ENCODE results near the gene FKBP2. TPM values are rescaled to one million over a fixed set of nuclear protein-coding genes. Genes with fewer than 3 reads are reported as not detected.

FKBP2 gene
- 64.6 and 77.1 TPM in 2 replicates for total RNA-seq

DNA sequence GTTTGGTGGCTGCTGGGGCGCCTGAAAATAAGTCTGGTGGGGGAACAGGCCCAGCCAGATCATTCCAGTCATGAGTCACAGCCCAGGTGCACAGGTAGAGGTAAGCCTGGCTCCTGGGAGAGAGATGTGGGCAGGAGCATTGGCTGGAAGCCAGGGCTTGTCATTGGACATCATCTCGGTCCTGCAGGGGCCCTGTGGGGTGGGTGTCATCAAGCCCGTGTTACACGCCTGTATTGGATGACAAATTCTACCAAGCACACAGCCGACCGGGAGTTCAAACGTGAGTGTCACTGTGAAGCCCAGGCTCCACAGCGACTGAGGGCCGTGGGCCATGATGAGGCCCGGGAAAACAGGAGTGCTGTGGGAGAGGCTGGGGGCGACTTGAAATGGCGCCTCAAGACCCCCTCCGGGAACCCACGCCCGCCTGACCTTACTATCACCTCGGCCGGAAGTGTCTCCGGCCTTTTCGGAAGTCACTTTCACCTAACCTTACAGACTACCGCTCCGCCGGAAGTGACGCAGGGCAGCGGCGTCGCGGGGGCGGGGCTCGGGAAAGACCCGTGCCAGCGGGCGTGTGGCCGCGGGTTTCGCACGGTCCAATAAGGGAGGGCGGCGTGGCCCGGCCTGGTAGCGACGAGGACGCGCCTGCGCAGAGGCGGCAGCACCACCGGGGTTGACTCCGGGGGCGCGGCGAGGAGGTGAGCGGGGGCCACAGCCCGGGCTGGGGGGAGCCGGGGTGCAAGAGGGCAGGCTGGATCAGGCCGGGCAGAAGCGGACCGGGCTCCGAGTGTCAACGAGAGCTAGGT, at the start of gene FKBP2:
Gene FKBP2 (plus strand): TSS at position 661 of the 806 bp plus-strand sequence. CDS start 1,293 bp downstream, outside the sequence.

DNA sequence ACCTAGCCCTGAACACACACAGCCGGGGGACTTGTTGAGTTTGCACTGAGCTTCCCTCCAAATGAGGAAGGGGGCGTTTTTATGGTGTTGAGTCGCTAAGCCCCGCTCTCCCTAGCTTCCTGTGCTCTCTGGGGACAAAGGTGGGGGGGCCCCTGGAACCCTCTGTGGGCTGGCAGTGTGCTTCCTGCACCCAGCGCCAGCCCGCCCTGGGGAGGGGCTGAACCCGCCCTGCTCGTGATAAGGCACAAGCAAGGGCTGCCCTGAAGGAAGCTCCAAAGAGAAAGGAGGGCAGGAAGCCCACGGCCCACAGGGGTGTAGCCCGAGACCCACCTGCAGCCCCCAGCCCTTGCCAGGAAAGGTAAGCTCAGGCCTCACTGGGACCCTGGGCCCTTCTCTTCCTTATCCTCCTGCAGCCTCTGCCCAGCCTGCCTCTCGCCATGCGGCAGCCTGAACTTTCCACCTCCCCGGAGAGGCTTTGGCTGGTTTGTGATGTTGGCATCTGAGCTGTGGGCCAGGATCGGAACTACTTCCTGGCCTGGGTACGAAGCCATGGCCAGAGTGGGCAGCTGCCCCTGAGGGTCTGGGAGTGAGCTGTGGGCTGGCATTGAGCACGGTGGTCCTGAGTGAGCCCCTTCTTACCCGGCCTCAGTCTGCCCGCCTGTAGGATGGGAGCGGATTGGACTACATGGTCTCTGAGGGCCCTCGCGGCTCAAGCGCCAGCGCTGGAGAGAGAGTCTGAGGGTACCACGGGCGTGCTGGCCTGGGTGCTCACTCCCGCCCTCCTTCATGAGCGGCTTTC, 34.2 kb upstream of the FKBP2 start, which contains the start of gene FERMT3:
Gene FERMT3 (plus strand): TSS at position 265 of the 799 bp plus-strand sequence. CDS start 644 bp downstream, outside the sequence.

DNA sequence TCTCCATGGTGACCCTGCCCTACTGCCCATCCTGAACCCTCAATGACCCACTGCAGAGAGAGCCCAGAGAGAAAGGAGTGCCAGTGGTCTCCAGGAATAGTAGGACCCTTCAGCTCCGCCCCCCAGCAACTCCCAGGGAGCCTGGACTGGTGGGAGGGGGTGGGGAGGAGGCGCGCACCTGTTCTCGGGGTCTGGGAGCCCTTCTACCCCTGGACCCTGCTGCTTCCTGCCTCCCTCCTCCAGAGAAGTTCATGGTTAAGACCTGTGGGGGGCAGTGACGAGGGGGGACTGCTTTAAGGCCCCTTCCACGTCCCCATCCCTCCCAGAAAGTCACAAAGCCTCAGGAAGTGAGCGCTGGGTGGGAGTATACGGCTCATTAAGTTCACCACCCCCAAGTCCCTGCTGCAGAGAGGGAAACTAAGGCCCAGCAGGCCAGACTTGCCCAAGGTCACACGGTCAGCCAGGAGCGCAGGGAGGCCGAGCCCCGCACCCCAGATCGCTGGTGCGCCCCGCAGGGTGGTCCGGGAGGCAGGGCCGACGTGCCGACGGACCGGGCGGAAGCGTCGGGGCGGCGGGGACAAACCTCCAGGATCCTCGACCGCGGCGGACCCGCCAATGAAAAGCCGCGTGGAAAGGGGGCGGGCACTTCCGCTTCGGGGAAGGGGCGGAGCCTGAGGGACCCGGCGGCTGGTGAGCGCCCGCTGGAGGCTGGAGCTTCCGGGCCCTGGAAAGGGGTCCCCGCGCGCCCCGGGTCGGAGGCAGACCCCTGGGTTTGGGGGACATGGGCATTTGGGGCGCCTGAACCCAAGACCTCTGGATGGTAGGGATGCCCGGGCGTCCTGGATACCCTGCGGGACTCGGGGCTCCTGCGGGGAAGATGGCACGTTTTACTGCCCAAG, 15.0 kb upstream of the FKBP2 start, which contains the start of the genes NUDT22 and TRPT1:
Gene NUDT22 (plus strand): TSS at position 667 of the 899 bp plus-strand sequence. CDS start 379 bp downstream, outside the sequence.
Gene TRPT1 (minus strand): TSS at position 579 of the 899 bp plus-strand sequence. CDS start 326 bp downstream, at position 253.

DNA sequence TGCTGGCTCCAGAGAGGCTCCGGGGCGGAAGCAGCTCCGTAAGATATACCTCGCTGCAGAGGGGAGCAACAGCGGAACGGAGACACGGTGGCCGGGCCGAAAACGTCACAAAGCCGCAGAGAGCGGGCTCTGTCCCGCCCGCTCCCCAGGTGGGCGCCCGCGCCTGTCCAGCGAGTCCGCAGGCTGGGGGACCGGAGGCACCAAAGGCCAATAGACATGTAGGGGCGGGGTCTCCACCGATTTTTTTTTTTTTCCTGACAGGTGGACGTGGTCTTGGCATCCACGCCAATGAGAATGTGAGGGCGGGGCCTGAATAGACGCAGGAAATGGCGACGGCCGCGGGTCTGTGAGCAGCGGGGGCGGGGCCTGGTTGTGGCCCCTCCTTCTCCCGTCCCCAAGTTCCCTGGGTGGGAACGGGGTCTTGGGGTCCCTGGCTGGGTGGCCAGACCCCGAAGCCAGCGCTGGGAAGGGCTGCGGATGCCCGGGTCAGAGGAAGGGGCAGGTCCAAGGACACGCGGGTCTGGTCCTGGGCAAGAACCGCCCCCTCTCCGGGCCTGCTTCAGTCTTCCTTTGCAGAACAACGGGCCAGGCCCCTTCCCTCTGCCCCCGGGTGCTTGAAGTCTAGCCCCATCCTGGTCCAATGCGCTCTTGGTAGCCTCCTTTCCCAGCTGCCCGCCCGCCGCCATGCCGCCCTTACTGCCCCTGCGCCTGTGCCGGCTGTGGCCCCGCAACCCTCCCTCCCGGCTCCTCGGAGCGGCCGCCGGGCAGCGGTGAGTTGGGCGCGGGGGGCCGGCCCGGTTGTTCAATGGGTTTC, 10.5 kb upstream of the FKBP2 start, which contains the start of gene DNAJC4:
Gene DNAJC4 (plus strand): TSS at position 378 of the 814 bp plus-strand sequence. CDS start 307 bp downstream, at position 685.

DNA sequence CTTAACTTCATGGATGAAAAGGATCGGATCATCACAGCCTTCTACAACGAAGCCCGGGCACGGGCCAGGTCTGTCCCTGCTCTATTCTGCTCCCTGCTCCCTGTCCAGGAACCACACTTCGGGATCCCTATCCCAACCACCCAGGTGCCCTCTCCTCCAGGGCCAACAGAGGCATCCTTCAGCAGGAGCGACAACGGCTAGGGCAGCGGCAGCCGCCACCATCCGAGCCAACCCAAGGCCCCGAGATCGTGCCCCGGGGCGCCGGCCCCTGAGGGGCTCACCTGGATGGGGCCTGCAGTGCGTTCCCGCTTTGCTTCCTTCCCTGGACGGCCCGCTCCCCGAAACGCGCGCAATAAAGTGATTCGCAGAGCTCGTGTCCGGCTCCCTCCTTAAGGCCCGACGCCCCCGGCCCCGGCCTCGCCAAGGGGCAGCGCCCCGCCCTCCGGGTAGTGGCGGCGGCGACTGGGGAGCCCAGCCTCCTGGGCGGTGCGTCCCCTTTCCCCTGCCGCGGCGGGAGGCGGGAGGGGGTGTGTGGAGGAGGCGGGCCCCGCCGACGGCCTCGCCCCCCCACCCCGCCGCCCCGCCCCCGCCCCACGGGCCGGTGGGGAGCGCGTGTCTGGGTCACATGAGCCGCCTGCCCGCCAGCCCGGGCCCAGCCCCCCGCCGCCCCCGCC, 6.8 kb upstream of the FKBP2 start, which contains the start of gene VEGFB:
Gene VEGFB (plus strand): TSS at position 672 of the 674 bp plus-strand sequence. CDS start 250 bp downstream, outside the sequence.

DNA sequence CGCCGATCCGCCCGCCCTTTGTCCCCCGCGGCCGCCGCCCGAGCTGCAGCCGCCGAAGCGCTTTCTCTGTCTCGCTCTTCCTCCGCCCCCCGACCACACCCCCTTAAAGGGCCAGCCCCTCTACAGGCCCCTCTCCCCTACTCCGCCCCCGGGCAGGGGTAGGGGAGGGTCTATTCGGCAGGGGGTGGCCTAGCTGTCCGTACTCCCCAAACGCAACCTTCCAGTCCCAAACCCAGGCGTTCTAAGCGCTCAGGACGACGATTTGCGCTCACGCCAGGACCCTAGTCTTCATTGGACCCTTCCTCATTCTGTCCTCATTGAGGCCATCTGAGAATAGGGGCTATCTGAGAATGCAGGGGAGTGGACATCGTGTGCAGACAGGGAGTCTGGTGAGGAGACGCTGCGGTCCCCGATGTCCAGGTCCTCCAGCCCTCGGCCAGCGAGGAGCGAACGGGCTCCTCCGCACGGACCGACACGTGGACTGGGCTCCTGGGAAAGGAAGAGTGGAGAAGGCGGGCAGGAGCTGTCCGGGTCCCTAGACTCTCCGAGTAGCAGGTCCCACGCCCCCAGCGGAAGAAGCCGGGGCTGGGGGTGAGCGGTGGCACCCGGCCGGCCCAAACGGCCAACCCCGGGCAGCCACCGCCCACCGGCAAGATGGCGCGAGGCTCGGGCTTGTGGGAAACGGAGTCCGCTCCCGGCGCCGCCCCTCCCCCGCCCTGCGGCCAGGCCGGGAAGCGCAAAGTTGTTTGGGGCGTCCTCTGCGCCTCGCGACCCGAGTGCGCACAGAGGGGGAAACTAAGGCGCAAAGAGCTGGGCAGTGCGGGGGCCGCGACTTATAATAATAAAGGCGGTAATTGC, 6.2 kb downstream of the FKBP2 start, which contains the start of gene PPP1R14B:
Gene PPP1R14B (minus strand): TSS at position 73 of the 858 bp plus-strand sequence. CDS start 270 bp downstream, outside the sequence.

DNA sequence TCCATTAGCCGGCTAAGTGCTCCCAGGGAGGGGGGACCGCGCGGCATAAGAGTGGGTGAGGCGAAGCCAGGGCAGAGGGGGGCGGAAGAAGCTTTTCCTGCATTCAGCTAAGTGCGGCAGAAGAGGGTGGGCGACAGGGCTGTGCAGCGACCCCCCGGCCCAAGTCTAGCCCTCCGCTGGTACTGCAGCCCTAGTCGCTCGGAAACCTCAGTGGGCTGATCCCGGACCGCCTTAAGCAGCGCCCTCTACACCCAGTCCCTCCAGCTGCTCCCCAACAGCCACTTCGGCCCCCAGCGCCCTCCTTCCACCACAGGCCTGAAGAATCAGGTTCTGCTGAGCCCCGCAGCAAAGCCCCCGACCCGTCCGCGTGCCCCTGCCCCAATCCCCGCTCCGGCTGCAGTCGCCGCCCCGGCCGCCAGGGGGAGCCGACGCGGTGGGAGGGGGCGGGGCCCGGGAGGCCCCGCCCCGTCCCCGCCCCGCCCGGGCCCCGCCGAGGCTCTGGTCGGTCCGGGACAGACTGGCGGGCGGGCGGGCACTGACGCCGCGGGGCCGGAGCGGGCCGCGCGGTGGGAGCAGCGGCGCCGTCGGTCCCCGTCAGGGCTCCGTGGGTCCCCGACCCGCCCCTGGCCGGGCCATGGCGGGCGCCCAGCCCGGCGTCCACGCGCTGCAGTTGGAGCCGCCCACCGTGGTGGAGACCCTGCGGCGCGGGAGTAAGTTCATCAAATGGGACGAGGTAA, 10.3 kb downstream of the FKBP2 start, which contains the start of gene PLCB3:
Gene PLCB3 (plus strand): TSS at position 515 of the 737 bp plus-strand sequence. CDS start 120 bp downstream, at position 635.

DNA sequence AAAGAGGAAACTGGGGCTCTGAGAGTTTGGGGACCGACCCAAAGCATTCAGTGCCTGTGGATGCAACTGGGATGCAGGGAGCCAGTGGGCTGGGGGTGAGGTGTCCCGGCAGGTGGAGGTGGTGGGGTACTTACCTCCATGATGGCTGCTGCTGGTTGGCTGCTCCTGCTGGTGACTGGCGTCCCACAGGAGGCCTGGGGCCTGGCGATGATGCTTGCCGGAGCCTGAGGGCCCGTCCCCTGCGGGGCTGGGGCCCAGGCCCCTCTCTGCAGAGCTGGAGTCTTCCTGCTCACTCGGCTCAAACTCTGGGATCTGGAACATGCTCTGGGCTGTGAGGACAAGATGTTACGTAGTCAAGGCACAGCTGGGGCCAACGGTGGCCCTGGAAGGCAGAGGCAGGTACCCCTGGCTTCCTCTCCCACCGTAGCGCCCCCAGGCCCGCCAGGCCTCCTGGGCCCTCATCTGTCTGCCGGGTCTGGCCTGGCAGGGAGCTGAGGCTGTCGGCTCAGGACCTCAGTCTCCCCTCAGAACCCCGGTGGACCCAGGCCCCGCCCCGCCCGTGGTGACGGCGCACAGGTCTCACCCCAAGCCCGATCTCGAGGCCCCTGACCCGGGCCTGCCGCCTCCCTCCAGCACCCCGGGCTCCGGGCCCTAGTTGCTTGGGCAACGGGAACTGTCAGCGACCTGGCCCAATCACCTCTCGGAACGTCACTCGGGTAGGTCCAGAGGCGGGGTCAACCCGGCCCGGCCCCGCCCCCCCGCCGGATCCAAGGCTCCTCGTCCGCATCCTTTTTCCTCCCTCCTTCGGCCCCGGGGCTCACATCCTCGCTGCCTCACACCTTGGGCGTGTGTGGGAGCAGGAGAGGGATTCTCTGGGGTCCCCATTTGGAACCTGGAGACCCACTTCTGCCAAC, 43.4 kb downstream of the FKBP2 start, which contains the start of gene BAD:
Gene BAD (minus strand): TSS at position 618 of the 914 bp plus-strand sequence. CDS start 297 bp downstream, at position 321.

DNA sequence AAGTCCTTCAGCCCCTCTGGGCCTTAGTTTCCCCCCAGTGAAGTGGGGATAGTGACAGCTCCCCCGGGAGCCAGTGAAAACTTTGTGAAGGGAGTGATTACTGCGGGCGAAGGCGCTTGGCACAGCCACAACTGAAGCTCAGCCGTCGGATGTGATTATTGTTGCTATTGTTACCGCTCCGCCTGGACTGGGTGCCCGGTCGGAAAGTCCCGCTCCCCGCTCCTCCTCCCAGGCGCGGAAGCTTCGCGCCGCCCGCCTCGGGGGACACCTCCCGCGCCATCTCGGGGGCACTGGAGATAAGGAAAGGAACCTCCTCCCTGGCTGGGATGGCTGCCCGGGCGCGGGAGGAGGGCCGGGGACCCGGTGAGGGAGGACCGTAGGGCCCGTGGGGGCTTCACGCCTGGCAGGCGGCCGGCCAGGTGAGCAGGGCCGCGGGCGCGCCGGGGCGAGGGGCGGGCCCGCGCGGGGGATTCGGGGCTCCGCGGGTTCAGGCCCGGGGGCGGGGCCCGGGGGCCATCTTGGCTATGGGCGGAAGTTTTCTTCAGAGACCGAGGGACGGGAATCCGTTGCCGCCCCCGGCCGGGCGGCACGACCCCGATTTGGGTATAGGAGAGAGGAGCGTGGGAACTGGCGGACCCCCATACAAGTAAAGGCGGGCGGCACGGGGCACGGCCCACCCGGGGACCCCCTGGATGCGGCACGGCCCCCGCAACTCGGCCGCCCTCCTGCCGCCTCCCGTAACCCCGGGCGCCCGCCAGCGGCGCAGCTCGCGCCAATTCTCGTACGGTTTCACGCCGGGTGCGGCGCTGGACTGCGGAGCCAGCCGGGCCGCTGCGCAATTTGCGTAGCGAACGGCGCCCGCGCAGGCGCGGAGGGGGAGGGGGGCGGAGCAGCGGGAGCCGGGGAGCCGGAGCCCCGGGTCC, 44.3 kb downstream of the FKBP2 start, which contains the start of gene GPR137:
Gene GPR137 (plus strand): TSS at position 887 of the 923 bp plus-strand sequence. CDS start 677 bp downstream, outside the sequence.

DNA sequence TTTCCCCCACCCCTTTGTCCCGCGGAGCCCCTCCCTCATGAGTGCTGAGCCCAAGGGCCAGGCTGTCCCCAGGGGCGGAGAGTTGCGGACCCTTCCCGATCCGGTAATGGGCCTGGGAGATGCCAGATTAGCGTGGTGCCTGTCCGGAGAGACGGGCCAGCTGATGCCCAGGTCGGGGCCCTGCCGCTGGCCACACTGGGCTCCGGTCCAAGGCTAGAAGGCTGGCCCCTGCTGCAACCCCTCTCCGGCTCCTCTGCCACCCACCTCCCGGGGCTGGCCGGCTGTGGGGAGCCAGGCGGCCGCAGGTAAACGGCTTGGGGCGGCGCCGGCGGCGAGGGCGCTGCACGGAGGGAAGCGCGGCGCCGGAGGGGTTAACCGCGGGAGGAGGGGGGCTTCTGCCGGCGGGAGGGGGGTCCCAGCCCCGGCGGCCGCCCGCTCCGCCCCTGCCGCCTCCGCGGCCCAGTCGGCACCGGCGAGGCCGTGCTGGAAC, 50.4 kb downstream of the FKBP2 start, which contains the start of gene KCNK4:
Gene KCNK4 (plus strand): TSS at position 41 of the 490 bp plus-strand sequence. CDS start 1,717 bp downstream, outside the sequence.

Other genes starting within 250 kb of the FKBP2 start
- not detected in 2 replicates for gene FLRT1, start 205.2 kb upstream of the FKBP2 start, total RNA-seq
- 16.9 and 21.0 TPM in 2 replicates for gene MACROD1, start 75.0 kb upstream of the FKBP2 start, total RNA-seq
- 169 and 210 TPM in 2 replicates for gene STIP1, start 54.9 kb upstream of the FKBP2 start, total RNA-seq
- 0.14 TPM in 2 replicates for gene FERMT3, start 34.4 kb upstream of the FKBP2 start, total RNA-seq
- gene TRPT1, start 14.9 kb upstream of the FKBP2 start, total RNA-seq: 57.4 and 58.1 TPM in 2 replicates
- 74.9 and 110 TPM in 2 replicates for gene NUDT22, start 14.8 kb upstream of the FKBP2 start, total RNA-seq
- 7.0 and 15.3 TPM in 2 replicates for gene DNAJC4, start 10.5 kb upstream of the FKBP2 start, total RNA-seq
- gene VEGFB, start 6.5 kb upstream of the FKBP2 start, total RNA-seq: 21.6 and 24.8 TPM in 2 replicates
- gene PPP1R14B, start 5.8 kb downstream of the FKBP2 start, total RNA-seq: 418 and 455 TPM in 2 replicates
- gene PLCB3, start 10.4 kb downstream of the FKBP2 start, total RNA-seq: 58.8 and 64.0 TPM in 2 replicates
- gene BAD, start 43.6 kb downstream of the FKBP2 start, total RNA-seq: 134 and 141 TPM in 2 replicates
- gene GPR137, start 44.8 kb downstream of the FKBP2 start, total RNA-seq: 13.3 and 16.0 TPM in 2 replicates
- gene KCNK4, start 50.2 kb downstream of the FKBP2 start, total RNA-seq: not detected in 2 replicates
- gene CATSPERZ, start 59.3 kb downstream of the FKBP2 start, total RNA-seq: 0.63 TPM in 1 of 2 replicates, not detected in the other
- gene ESRRA, start 64.4 kb downstream of the FKBP2 start, total RNA-seq: 74.4 and 87.9 TPM in 2 replicates
- gene TRMT112, start 76.5 kb downstream of the FKBP2 start, total RNA-seq: 407 and 658 TPM in 2 replicates
- gene PRDX5, start 77.0 kb downstream of the FKBP2 start, total RNA-seq: 455 and 530 TPM in 2 replicates
- gene CCDC88B, start 99.1 kb downstream of the FKBP2 start, total RNA-seq: 8.7 TPM in 2 replicates
- 72.9 and 73.6 TPM in 2 replicates for gene RPS6KA4, start 118.1 kb downstream of the FKBP2 start, total RNA-seq